ENCODE data around the gene FIBCD1.

FIBCD1 gene

DNA sequence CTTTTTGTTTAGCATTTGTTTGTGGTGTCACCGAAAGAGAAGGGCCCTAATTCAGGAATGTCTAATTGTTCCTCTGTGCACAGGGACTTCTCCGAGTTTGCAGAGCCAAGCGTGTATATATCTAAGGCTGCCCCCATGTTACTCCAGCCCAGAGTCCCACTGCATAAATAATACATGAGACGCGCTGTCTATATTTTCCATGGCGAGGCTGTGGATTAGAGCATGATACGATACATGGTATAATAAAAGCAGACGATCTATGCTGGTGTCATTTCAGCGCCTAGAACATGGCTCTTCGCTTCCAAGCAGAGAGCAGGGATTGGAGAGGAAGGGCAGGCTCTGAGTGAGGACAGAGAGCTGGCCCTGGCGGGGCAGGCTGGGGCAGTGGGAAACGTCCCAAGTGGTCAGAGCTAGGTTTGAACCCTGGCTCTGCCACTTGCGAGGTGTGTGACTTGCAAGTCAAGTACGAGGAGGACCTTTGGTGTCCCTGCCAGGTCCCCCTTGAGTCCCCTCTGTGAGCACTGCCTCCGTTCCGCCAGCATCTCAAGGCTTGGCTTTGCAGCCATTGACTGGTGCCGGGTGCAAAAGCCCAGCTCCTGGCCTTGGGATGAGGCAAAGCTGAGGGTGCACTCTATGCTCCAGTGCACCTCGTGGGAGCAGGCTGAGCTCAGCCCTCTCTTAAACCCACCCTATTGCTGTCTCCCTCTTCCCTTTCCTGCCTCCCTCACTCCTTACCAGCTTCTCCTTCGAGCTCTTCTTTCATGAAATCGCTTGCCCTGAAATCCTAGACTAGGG lies 40.7 kb upstream of the FIBCD1 start:
- Mint-ChIP-seq H3K4me3 (no peak overlapping the region), H3K27ac (peak overlapping the region in 1 of 2 donors; percentile 46), H3K9me3 (no peaks in the 10 kb centered on the region), H3K27me3 (peaks cover 5% of the 10 kb centered on the region), H3K4me1 (no peaks in the 10 kb centered on the region)
- ATAC-seq = no peak
- no peak for DNase-seq

DNA sequence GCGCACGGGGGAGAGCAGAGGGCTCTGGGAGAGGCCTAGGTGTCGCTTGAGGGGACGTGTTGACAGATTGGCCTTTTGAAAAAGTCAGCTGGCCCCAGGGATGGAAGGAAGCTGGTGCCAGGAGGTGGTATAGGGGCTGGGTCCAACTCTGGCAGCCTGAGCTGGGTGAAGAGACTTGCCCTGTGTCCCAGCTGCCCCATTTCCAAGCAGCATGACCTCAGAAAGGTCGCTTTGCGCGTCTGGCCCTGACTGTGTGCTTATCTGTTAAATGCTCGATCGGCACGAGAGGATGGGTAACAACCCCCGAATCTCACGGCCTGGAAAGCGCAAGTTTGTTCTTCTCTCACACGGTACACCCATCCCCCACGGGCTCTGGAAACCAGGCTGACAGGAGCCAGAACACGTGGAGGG lies 38.8 kb upstream of the FIBCD1 start:
- Mint-ChIP-seq H3K27me3 (peaks cover 16% of the 10 kb centered on the region), H3K9me3 (no peaks in the 10 kb centered on the region), H3K4me3 (no peak overlapping the region), H3K27ac (no peak overlapping the region), H3K4me1 (no peaks in the 10 kb centered on the region)
- ATAC-seq = no peak
- no peak for DNase-seq

DNA sequence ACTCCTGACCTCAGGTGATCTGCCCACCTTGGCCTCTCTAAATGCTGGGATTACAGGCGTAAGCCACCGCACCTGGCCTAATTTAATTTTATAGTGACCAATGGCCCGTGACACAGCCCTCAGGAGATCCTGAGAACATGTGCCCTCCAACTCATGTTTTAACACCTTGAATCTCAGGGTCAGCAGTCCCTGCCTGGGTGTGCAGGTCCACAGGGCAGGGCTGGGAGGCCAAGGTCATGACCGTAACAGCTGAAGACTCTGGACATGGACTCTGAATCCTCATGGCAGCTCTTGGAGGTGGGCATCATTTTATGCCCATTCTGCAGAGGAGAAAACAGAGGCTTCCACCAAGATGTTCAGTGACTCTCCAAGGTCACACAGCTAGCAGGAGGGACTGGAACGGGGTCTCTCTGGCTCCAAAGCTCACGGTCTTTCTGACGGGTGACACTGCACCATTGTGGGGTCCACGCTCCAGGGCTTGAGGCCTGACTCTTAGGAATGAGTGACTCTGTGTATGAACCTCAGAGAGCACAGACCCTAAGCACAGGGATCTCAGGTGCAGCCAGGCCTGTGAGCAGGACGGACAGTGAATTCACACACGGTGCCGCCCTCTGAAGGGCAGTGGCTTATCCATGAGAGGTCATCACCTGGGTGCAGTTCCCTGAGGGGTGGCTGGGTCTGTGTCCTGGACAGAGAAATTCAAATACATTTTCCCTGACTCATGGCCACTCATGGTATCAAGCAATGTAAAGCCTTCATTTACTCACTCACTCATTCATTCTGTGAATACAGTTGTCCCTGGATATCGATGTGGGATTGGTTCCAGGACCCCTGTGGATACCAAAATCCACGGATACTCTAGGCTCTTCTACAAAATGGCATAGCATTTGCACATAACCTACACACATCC lies 37.1 kb upstream of the FIBCD1 start:
- H3K4me1 Mint-ChIP-seq = no peaks in the 10 kb centered on the region
- no peak overlapping the region for H3K27ac Mint-ChIP-seq
- H3K27me3 Mint-ChIP-seq = peaks cover 31% of the 10 kb centered on the region
- ATAC-seq (no peak), DNase-seq (no peak)
- no peaks in the 10 kb centered on the region for H3K9me3 Mint-ChIP-seq
- H3K4me3 Mint-ChIP-seq = no peak overlapping the region

DNA sequence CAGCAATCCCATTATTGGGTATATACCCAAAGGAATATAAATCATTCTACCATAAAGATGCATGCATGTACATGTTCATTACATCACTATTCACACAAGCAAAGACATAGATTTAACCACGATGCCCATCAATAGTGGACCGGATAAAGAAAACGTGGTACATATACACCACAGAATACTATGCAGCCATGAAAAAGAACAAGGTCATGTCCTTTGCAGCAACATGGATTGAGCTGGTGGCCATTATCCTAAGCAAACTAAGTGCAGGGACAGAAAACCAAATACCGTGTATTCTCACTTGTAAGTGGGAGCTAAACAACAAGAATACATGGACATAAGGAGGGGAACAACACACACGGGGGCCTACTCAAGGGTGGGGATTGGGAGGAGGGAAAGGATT lies 36.1 kb upstream of the FIBCD1 start:
- no peak overlapping the region for H3K27ac Mint-ChIP-seq
- H3K9me3 Mint-ChIP-seq = no peaks in the 10 kb centered on the region
- peaks cover 27% of the 10 kb centered on the region for H3K27me3 Mint-ChIP-seq
- no peak overlapping the region for H3K4me3 Mint-ChIP-seq
- no peaks in the 10 kb centered on the region for H3K4me1 Mint-ChIP-seq
- ATAC-seq = no peak
- DNase-seq = no peak

DNA sequence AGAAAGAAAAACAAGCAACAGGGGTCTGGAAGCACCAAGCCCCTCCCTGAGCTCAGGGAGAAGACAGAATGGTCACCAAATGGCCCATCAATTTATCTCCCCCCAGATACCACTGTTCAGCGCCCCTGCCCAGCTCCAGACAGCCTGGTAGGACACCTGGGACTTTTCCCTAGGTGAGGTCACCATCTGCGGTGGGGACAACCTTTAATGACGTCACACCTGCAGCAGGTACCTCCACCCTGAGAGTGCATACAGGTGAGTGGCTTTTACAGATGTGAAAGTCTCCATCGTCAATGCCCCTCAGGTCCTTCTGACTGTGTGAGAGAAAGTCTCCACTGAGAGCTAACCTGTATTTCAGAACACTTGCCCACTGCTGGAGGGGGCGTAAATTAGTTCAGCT lies 35.6 kb upstream of the FIBCD1 start:
- no peak overlapping the region for H3K27ac Mint-ChIP-seq
- DNase-seq (no peak), ATAC-seq (no peak)
- H3K9me3 Mint-ChIP-seq = no peaks in the 10 kb centered on the region
- no peaks in the 10 kb centered on the region for H3K4me1 Mint-ChIP-seq
- H3K27me3 Mint-ChIP-seq = peaks cover 27% of the 10 kb centered on the region
- H3K4me3 Mint-ChIP-seq = no peak overlapping the region

DNA sequence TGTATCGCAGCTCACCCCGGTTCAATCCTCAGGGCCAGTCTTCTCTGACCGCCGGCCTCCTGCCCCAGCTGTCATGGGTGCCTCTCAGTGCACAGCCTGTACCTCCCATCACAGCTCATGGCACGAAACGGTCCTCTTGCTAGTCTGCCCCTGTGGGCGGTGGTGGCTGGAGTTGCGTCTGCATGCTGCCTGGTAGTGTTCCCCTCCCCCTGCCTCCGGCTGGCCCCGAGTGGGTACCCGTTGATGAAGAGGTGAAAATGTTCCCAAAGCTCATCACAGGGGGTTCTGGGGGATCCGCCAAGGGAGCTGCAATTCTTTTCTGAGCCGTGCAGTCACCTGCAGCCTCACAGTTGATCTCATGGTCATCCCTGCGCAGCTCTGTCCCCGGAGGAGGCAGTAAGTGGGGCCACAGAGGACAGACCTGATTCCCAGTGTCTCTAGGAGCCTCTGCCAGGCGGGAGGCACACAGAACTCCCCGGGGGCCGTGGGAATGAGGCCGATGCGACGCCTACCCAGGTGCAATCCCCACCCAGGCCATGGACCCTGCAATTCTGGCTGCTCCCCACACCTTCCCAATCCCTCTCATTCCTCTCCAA lies 34.7 kb upstream of the FIBCD1 start:
- no peaks in the 10 kb centered on the region for H3K9me3 Mint-ChIP-seq
- H3K27ac Mint-ChIP-seq = no peak overlapping the region
- DNase-seq (no peak), ATAC-seq (no peak)
- no peaks in the 10 kb centered on the region for H3K4me1 Mint-ChIP-seq
- peaks cover 27% of the 10 kb centered on the region for H3K27me3 Mint-ChIP-seq
- no peak overlapping the region for H3K4me3 Mint-ChIP-seq

DNA sequence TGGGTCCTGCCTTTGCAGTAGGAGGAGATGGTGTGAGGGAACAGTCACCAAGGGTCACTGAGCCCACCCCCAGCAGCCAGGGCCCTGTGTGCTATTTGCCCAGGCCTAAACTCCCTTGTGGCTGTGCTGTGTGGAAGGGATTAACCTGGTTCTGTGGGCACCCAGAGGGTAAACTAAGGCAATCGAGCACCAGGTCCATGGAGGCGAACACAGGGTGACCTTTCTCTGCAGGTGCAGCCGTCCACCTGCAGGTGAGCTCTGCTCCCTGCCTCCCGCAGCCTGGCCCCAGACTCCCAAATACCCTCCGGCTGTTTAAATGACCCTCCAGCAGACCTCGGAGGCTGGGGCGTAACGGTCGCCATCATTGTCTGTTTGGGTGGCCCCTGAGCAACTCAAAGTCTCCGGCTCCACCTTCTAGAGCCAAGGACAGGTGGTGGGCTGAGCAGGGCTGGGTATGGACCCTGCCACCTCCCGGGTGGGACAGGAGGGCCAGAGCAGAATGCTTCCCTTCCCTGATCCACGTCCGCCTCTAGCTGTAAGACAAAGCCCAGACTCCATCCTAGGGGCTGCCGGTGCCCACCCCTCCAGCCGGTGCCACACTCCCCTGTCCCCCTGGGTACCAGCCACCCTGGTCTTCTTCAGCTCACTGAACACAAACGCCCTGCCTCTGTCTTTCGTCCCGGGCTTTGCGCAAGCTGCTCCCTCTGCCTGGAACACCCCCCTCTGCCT lies 34.1 kb upstream of the FIBCD1 start:
- Mint-ChIP-seq H3K4me1 (no peaks in the 10 kb centered on the region), H3K27me3 (peaks cover 27% of the 10 kb centered on the region), H3K4me3 (no peak overlapping the region), H3K27ac (no peak overlapping the region), H3K9me3 (no peaks in the 10 kb centered on the region)
- no peak for DNase-seq
- no peak for ATAC-seq

DNA sequence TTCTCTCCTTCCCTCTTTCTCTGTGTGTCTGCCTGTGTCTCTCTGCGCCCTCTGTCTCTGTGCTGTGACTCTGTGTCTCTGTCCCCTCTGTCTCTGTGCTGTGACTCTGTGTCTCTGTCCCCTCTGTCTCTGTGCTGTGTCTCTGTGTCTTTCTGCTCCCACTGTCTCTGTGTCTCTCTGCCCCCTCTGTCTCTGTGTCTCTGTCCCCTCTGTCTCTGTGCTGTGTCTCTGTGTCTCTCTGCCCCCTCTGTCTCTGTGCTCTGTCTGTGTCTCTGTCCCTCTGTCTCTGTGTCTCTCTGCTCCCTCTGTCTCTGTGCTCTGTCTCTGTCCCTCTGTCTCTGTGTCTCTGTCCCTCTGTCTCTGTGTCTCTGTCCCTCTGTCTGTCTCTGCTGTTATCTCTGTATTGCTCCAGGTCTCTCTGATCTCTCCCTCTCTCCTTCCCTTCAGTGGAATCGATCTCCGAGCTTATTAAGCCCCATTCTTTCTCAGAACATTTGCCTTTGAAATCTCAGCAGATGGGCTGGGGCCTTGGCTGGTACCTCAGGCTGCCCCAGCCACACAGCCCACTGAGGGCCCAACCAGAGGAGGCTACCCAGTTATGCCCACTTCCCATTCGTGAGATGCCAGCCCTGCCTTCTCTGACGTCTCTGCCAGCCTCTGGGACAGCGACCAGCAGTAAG lies 33.4 kb upstream of the FIBCD1 start:
- ATAC-seq (no peak), DNase-seq (no peak)
- peaks cover 27% of the 10 kb centered on the region for H3K27me3 Mint-ChIP-seq
- H3K9me3 Mint-ChIP-seq = no peaks in the 10 kb centered on the region
- H3K27ac Mint-ChIP-seq = no peak overlapping the region
- H3K4me3 Mint-ChIP-seq = no peak overlapping the region
- no peaks in the 10 kb centered on the region for H3K4me1 Mint-ChIP-seq

DNA sequence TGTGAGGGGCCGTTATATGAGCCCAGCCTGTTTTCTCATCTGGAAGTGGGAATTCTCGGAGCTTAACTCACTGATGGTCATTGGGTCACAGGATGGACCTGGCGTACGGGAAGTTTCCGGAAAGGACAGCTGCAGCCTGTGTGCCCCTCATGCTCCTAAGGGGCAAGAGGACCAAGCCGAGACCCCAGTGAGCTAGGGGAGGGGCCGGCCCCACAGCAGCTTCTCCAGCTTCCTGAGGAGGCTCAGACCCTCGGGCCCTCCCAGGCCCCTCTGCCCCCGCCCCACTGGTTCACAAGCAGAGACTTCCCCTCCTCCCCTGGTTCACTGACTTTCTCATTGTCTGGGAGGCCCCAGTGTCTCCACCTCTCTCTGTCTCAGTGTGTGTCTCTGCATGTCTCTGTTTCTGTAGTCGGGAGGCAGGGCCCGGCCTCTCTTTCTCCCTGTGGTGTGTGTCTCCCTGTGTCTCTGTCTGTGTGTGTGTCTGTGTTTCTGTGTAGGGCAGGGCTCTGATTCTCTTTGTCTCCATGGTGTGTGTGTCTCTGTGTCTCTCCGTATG lies 32.3 kb upstream of the FIBCD1 start:
- Mint-ChIP-seq H3K9me3 (no peaks in the 10 kb centered on the region), H3K4me1 (no peaks in the 10 kb centered on the region), H3K27me3 (peaks cover 27% of the 10 kb centered on the region), H3K4me3 (no peak overlapping the region), H3K27ac (no peak overlapping the region)
- ATAC-seq (no peak), DNase-seq (no peak)

DNA sequence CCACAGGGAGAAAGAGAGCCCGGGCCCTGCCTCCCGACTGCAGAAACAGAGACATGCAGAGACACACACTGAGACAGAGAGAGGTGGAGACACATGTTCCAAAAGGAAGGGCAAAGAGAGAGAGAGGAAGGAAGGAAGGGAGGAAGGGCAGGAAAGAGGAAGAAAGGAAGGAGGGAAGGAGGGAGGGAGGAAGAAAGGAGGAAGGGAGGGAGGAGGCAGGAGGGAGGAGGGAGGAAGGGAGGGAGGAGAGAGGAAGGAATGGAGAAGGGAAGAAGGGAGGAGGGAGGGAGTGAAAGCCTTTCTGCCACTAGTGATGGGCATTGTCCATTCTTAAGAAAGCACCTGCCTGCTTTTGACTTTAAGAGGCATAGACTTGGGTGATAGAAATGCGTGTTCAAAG lies 31.8 kb upstream of the FIBCD1 start:
- Mint-ChIP-seq H3K27me3 (peaks cover 27% of the 10 kb centered on the region), H3K9me3 (no peaks in the 10 kb centered on the region), H3K4me3 (no peak overlapping the region), H3K4me1 (no peaks in the 10 kb centered on the region), H3K27ac (peak overlapping the region in 1 of 2 donors; percentile 28)
- ATAC-seq (no peak), DNase-seq (no peak)

DNA sequence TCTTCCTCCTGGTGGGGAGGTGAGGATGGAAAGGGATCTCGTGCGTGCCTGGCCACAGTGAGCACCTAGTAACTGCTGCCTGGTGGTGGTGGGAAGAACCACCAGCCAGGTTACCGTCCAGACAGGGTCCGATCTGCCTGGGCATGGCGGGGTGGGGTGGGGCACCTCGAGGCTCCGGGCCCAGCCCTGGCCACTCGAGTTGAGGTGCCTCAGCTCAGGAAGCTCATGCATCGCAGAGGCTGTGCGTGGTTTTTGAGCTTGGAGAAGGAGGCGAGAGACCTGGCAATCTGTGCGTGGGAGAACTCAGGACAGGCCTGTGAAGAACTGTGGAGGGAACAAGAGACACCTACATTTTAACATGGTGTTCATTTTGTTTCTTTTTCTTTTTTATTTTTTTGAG lies 31.0 kb upstream of the FIBCD1 start:
- Mint-ChIP-seq H3K27me3 (peaks cover 27% of the 10 kb centered on the region), H3K4me1 (no peaks in the 10 kb centered on the region), H3K9me3 (no peaks in the 10 kb centered on the region)

DNA sequence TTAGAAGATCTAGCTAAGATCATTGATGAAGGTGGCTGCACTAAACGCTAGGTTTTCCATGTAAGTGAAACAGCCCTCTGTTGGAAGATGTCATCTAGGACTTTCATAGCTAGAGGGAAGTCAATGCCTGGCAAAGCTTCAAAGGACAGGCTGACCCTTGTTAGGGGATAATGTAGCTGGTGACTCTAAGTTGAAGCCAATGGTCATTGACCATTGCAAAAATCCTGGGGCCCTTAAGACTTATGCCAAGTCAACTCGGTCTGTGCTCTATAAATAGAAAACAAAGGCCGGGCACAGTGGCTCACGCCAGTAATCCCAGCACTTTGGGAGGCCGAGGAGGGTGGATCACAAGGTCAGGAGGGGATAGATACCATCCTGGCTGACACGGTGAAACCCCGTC lies 26.6 kb upstream of the FIBCD1 start:
- ATAC-seq (no peak), DNase-seq (no peak)
- H3K27me3 Mint-ChIP-seq = peaks cover 9% of the 10 kb centered on the region
- H3K9me3 Mint-ChIP-seq = no peaks in the 10 kb centered on the region
- no peak overlapping the region for H3K27ac Mint-ChIP-seq
- no peaks in the 10 kb centered on the region for H3K4me1 Mint-ChIP-seq
- no peak overlapping the region for H3K4me3 Mint-ChIP-seq

More for the DNA sequence above, 31.0 kb upstream of the FIBCD1 start:
- ATAC-seq (no peak), DNase-seq (no peak)
- Mint-ChIP-seq H3K27ac (no peak overlapping the region), H3K4me3 (no peak overlapping the region)

DNA sequence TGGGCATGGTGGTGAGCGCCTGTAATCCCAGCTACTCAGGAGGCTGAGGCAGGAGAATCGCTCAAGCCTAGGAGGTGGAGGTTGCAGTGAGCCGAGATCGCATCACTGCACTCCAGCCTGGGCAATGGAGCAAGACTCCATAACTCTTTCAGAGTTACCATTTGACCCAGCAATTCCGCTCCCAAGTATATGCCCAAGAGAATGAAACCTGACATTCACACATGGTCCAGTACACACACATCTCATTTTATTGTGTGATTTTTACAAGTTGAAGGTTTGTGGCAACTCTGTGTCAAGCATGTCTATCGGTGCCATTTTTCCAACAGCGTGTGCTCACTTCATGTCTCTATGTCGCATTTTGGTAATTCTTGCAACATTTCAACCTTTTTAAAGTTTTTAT lies 24.9 kb upstream of the FIBCD1 start:
- no peak for DNase-seq
- no peak overlapping the region for H3K27ac Mint-ChIP-seq
- H3K4me1 Mint-ChIP-seq = no peaks in the 10 kb centered on the region
- peaks cover 2 to 3% of the 10 kb centered on the region in 2 donors for H3K9me3 Mint-ChIP-seq
- no peak overlapping the region for H3K4me3 Mint-ChIP-seq
- H3K27me3 Mint-ChIP-seq = peaks cover 9% of the 10 kb centered on the region
- no peak for ATAC-seq

DNA sequence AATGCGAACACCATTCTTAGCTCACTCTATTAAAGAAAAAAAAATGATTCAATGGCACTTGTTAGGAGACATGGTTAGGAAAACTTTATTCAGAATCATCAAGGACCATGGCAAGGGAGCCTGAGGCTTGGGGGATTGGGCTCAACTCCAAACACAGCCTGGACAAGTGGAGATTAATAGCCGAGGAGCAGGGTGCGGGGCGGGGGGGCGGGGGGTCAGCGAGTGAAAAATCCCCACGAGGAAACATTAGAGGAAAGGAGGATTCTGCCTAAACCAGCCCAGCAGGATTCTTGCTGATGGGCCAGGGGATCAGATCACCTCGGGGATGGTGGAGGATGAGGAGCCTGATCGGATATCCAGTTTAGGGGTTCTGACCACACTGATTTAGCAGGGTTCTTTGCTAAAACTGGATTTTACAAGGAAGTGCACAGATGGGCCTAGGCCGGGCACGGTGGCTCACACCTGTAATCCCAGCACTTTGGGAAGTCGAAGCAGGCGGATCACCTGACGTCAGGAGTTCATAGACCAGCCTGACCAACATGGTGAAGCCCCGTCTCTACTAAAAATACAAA lies 24.4 kb upstream of the FIBCD1 start:
- Mint-ChIP-seq H3K9me3 (peaks cover 6 to 8% of the 10 kb centered on the region in 2 donors), H3K27me3 (peaks cover 9% of the 10 kb centered on the region), H3K27ac (no peak overlapping the region), H3K4me1 (no peaks in the 10 kb centered on the region), H3K4me3 (no peak overlapping the region)
- DNase-seq = no peak
- ATAC-seq = no peak
